CD4-positive, alpha-beta T cell treated with Interleukin-12 subunit alpha and Interleukin-12 subunit beta, for 1 hour (primary cell): ENCODE measurements around the gene BARHL2.
A peak's percentile ranks its signal among the peaks of the same experiment; 100 is the strongest.

Source experiments
- DNase-seq: peaks from one replicate; pipeline ENCODE4 v3.0.0-alpha.2; 2020

The BARHL2 gene

GRCh38 chr1:90724361-90724760 lies 7.3 kb upstream of the BARHL2 start:
- no peak for DNase-seq

- no peak for DNase-seq
Measured at GRCh38 chr1:90723590-90724108, 6.5 kb upstream of the BARHL2 start.

GRCh38 chr1:90722874-90723589 lies 5.9 kb upstream of the BARHL2 start:
- DNase-seq = no peak

- peak; percentile 62 for DNase-seq
Measured at GRCh38 chr1:90721210-90722194, 4.4 kb upstream of the BARHL2 start.

GRCh38 chr1:90720145-90720636 lies 3.1 kb upstream of the BARHL2 start:
- no peak for DNase-seq

GRCh38 chr1:90719330-90720144 lies 2.4 kb upstream of the BARHL2 start:
- DNase-seq = no peak

- DNase-seq = no peak
Measured at GRCh38 chr1:90718411-90719329, 1.6 kb upstream of the BARHL2 start.

- DNase-seq = no peak
Measured at GRCh38 chr1:90717665-90718410, 736 bp upstream of the BARHL2 start.

- DNase-seq = no peak
Measured at GRCh38 chr1:90717356-90717664, 208 bp upstream of the BARHL2 start.

- DNase-seq = no peak
Measured at GRCh38 chr1:90716243-90716551, 905 bp downstream of the BARHL2 start.

- DNase-seq = no peak
Measured at GRCh38 chr1:90715309-90715708, 1.8 kb downstream of the BARHL2 start.

GRCh38 chr1:90714521-90714951 lies 2.6 kb downstream of the BARHL2 start:
- DNase-seq = no peak

- DNase-seq = no peak
Measured at GRCh38 chr1:90713741-90714509, 3.2 kb downstream of the BARHL2 start.

GRCh38 chr1:90712915-90713730 lies 4.0 kb downstream of the BARHL2 start:
- no peak for DNase-seq

GRCh38 chr1:90712153-90712856 lies 4.8 kb downstream of the BARHL2 start:
- no peak for DNase-seq

GRCh38 chr1:90711696-90712095 lies 5.4 kb downstream of the BARHL2 start:
- DNase-seq = no peak

- no peak for DNase-seq
Measured at GRCh38 chr1:90710579-90711536, 6.2 kb downstream of the BARHL2 start.
